IPS-18c (cell line): Measurements from ENCODE around the gene KIF4A.

Source experiments
- H3K4me3 ChIP-seq: 2 replicates; pipeline ENCODE4 v1.7.0; 2013; ENCODE audit warnings: low read depth, mild to moderate bottlenecking, low read length, moderate library complexity; ENCODE audit not compliant: insufficient read depth
- H3K9me3 ChIP-seq: one replicate; pipeline ENCODE4 v1.6.1; 2013; ENCODE audit warnings: mild to moderate bottlenecking, low read length, moderate library complexity; ENCODE audit not compliant: control insufficient read depth, insufficient read depth

Gene KIF4A

DNA sequence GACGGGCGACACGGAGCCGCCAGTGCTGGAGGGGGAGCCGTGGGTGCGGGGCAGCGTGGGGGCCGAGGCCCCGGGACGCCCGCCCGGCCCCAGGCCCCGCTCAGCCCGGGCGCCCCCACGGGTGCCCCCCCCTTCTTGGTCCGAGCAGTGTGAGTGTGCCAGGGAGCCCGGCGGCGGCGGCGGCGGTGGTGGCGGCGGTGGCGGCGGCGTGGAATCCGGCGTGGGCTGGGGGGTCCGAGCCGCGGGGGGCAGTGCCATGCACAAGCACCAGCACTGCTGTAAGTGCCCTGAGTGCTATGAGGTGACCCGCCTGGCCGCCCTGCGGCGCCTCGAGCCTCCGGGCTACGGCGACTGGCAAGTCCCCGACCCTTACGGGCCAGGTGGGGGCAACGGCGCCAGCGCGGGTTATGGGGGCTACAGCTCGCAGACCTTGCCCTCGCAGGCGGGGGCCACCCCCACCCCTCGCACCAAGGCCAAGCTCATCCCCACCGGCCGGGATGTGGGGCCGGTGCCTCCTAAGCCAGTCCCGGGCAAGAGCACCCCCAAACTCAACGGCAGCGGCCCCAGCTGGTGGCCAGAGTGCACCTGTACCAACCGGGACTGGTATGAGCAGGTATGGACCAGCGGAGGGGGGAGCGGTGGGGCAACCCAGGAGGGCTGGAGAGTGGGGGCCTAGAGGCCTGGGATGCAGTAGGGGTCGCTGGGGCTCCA is 155.2 kb downstream of the KIF4A start:
- H3K4me3 ChIP-seq: peak overlapping the region; percentile 20; the same call in 1 of the 2 replicates
- no peaks in the 10 kb centered on the region for H3K9me3 ChIP-seq

DNA sequence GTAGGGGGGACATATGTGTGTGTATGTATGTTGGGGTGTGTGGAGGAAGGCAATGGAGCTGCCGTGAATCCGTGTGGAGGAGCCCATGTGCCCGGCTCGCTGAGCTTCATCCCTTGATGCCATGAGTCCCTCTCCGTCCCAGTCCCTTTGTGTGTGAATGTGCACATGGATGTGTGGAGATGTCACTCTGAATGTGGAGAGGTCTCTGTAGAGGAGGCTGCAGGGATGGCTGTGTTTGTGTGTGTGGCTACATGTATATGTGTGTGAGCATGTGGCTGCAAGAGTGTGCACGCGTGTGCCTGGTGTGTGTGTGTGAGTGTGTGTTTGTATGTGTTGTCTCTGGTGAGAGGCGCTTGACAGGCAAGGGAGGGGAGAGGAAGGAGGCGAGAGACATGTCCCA is 156.0 kb downstream of the KIF4A start:
- H3K9me3 ChIP-seq: no peaks in the 10 kb centered on the region
- H3K4me3 ChIP-seq: no peak overlapping the region

DNA sequence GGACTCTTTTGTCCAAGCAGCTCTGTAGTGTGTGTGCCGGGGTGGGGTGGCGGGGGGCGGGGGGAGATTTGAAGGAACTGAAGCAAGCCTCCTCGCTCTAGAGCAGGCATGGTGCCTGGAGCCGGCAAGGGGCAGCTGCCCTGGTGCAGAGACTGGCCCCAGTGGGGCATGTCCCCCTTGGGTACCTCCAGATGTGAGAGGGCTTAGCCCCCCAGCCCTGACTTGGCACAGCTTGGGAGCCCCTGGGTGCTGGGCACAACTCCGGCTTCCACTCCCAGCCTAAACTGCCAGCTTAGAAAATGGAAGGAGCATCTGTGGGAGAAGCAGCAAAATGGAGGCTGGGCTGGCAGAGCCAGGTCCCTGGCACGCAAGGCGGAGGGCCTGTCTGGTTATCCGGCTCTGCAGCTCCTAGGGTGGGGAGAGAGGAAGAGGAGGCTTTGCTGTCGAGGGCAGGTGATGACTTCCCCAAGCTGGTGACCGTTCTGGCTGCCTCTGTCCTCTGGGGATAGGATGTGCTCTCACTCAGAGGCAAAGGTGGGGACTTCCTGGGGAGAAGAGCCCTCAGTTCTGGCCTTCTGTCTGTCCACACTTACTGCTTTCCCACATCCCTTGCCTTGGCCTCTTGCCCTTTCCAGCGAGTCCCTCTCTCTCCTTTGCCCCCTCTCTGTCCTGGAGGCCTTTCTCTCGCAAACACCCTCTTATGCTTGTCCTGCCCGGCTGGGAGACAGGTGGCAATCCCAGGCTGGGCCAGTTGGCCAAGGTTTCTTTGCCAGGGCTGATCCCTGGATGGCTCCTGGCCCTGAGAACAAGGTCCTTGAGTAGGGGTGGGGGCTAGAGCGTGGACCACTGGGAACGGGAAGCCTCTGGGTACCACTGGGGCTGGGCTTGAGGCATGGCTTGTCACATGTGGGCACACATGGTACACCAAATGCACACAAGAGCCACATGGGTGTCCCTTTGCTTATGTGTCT is 156.8 kb downstream of the KIF4A start:
- Histone ChIP-seq H3K4me3 (no peak overlapping the region), H3K9me3 (peaks cover 2% of the 10 kb centered on the region)

DNA sequence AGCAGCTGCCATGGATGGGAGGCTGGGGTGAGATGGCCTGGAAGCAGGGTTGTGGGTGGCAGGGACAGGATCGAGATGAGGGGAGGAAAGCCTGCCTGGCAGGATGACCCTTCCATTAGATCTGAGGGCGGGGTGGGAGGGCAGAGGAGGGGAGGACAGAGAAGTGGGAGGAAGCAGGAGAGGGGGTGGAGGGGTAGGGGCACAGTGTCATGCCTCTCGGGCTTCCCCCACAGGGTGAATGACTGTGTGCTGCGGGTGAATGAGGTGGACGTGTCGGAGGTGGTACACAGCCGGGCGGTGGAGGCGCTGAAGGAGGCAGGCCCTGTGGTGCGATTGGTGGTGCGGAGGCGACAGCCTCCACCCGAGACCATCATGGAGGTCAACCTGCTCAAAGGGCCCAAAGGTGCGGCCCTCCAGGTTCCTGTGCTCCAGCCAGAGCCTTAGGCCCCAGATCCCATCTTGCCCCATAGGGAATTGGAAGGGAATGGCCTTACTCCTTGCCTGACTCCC is 159.6 kb downstream of the KIF4A start:
- H3K4me3 ChIP-seq: no peak overlapping the region
- H3K9me3 ChIP-seq: peaks cover 10% of the 10 kb centered on the region

DNA sequence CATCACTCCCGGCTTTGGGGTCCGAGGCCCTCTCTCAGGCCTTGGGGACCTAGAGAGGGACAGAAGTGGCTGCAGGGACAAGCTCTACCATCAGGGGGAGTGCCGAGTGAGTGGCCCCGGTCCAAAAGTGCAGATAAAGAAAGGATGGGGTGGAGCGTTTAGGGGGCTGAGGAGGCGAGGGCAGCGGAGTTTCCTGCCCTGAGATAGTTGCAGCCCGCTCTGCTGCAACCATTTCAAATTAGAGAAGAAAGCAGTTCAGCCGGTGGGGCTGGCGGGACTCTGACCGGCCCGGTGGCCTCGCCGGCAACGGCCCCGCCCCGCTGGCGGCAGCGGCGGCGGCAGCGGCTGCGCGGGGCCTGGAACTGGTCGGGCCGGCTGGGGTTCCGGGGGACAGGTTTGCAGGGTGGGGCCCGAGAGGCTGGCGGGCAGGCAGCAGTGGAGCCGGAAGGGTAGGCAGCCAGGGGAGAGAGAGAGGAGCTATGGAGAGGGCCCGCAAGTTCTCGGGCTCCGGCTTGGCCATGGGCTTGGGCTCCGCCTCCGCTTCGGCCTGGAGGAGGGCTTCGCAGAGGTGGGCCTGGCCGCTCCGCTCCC is 162.3 kb downstream of the KIF4A start:
- peak overlapping the region; percentile 41; the same call in 1 of the 2 replicates for H3K4me3 ChIP-seq
- H3K9me3 ChIP-seq: peaks cover 10% of the 10 kb centered on the region

DNA sequence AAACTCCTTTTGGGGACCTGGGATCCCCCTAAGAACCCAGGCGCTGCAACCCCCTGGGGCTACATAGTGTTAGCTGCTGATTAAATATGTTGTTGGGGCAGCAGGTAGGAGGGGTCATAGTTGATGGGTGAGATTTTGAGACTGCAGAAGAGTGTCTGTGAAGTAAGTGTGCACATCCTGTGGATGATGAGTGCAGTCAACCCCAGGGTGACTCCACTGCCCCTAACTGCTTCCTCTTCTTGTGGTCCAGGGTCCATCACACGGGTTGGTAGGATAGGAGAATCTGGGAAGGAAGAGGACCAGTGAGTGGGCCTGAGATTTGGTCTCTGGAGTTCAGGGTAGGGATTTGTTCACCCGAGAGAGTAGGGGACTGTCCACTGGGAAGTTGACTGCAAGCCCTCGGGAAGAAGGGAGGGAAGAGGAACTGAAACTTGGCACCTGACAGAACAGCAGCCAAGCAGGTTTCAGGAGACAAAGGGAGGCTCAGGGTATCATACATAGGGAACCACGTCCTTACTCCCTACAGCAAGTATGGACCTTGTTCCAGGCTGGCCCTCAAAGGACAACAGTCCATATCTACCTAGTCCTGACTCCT is 163.2 kb downstream of the KIF4A start:
- Histone ChIP-seq H3K9me3 (peaks cover 12% of the 10 kb centered on the region), H3K4me3 (peak overlapping the region; percentile 41; the same call in 1 of the 2 replicates)

DNA sequence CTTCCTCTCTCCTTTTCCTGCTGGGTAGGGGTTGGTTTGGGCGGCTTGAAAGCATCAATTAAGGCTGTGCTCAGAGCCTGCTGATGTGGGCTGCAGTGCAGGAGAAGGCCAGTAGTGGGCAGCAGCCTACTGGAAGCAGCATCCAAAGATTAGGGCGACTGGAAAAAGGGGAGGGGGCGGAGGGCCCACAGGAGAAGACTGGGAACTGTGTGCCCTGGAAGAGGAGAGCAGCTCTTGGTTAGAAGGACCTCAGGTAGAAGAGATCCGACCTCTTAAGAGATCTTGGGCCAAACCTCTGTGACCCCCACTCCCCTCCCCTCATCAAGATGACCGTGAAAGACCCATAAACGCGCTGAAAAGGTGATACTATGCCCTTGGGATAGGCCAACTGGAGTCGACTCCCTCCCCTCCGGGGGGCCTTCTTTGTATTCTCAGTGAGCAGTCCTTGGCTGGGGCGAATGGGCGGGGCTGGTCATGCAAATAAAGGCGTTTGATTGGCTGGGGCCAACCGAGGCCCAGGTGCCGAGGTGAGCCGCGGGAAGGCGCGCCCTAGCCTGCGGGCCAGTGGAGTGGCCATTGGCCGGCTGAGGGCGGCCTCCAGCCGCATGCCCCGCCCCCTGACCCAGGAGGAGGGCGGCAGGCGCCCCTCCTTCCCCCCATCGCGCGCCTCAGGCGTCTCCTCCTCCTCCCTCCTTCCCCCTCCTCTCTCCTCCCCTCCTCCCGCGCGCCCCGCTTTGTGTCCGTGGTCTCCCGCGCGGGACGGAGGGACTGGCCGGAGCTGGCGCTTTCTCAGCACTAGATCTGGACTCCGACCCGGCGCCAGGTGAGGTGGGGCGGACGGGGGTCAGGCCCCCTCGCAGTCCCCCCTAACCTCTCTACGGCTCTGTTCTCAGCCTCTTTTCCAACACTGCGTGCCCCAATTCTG is 164.8 kb downstream of the KIF4A start:
- Histone ChIP-seq H3K4me3 (peak overlapping the region; percentile 87), H3K9me3 (peaks cover 13% of the 10 kb centered on the region)

DNA sequence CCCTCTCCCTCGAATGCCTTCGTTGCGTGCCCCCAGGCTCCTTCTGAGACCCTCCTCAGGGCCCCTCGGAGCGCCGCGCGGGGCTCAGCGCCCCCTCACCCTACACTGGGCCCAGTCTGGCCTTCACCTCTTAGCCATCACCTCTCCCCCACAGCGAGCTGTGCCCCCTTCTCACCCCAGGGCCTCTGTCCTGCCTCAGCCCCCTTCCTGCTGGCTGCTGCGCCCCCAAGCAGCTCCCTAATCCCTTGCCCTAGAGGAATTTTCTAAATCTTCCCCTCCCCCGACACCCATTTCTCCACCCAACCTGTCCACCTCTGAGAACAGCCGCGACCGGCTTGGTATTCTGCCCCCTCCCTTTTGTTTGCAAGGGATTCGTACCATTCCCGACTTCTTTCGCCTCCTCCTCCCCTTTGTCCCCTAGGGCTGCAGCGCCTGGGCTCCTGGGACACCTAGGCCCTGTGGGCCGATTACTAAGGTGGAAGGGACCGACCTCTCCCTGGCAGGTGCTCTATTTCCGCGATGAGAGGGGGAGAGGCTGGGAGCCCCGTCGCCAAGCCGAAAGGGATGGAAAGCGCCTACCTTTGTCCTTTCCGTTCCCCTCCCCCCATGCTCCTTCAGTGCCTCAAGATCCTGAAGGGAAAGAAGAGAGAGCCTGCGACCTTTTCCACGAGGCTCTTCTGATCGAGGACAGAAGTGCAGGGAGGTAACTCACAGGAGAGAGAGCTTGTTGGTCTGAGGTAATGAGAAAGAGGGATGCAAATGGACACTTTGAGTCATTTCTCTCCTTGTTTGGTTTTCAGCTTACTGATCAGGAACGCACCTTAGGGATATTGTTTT is 165.7 kb downstream of the KIF4A start:
- H3K9me3 ChIP-seq: peaks cover 14% of the 10 kb centered on the region
- peak overlapping the region; percentile 87 for H3K4me3 ChIP-seq

DNA sequence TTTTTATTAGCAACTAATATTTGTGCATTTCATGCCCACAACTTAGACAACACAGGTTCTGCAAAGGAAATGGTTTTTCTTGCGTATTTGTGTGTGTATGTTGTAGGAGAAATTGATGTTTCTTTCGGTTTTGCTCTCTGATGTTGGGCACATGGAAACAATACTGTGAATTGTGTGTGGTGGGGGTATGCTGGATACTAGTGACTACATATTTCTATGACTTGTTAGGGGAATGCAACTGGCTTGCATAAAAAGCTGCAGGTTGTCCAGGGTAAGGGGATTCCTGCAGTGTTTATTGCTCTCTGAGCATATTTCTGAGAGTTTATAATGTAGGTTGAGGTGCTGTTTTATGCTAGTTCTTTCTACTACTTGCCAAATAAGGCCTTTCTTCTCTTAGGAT is 166.4 kb downstream of the KIF4A start:
- H3K4me3 ChIP-seq: peak overlapping the region; percentile 87
- H3K9me3 ChIP-seq: peaks cover 14% of the 10 kb centered on the region

DNA sequence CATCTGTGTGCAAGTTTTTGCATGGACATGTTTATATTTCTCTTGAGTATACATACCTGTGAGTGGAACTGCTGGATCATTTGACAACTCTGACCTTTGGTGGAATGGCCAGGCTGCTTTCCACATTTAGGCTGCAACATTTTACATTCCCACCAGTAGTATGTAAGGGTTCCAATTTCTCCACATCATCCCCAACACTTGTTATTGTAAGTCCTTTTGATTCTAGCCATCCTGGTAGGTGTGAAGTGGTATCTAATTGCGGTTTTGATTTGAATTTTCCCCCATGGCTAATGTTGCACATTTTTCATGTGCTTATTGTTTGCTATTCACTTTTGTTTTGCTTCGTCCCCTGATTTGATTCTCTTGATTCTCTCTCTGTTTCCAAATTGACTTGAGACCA is 171.1 kb downstream of the KIF4A start:
- H3K4me3 ChIP-seq: no peak overlapping the region
- peaks cover 4% of the 10 kb centered on the region for H3K9me3 ChIP-seq

DNA sequence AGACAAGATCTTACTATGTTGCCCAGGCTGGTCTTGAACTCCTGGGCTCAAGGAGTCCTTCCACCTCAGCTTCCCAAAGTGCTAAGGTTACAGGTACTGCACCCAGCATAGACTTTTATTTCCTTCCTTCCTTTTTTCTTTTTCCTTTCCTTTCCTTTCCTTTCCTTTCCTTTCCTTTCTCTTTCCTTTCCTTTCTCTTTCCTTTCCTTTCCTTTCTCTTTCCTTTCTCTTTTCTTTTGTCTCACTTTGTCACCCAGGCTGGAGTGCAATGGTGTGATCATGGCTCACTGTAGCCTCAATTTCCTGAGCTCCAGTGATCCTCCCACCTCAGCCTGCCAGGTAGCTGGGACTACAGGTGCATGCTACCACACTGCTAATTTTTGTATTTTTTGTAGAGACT is 174.1 kb downstream of the KIF4A start:
- no peak overlapping the region for H3K4me3 ChIP-seq
- peaks cover 2% of the 10 kb centered on the region for H3K9me3 ChIP-seq

DNA sequence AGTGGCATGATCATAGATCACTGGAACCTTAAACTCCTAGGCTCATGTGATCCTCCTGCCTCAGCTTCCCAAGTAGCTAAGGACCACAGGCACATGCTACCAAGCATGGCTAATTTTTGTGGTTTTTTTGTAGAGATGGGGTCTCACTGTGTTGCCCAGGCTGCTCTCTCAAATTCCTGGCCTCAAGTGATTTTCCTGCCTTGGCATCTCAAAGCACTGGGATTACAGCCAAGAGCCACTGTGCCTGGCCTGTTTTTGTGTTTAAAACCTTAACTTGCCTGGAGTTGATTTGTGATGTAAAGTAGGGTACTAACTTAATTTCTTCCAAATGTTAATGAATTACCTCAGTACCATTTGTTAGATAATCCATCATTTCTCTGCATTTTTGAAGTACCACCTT is 177.1 kb downstream of the KIF4A start:
- H3K9me3 ChIP-seq: no peaks in the 10 kb centered on the region
- no peak overlapping the region for H3K4me3 ChIP-seq

DNA sequence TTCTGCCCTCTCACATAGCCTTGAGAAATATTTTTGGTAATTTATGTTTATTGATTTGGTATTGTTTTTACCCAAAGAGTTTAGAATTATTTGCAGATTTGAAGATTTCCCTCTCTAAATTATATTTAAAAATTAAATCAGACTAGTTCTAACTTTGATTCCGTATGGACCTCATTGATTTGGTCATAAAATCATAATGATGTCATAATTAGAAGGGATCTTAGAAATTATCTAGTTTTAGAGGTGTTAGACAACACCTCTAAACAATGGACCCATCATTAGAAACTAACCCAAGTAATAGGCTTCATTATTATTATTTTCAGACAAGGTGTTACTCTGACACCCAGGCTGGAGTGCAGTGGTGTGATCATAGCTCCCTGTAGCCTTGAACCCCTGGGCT is 178.8 kb downstream of the KIF4A start:
- Histone ChIP-seq H3K4me3 (no peak overlapping the region), H3K9me3 (no peaks in the 10 kb centered on the region)
